Thyroid gland (tissue), 4 donors: Measurements from ENCODE around the gene GLB1L. TPM values are rescaled to one million over a fixed set of nuclear protein-coding genes. Genes with fewer than 3 reads are reported as not detected.
A peak's percentile ranks its signal among the peaks of the same experiment; 100 is the strongest.
"Not testable (repeated sequence)": the region's sequence is repeated elsewhere in the genome, so short reads cannot be mapped to it uniquely, and the experiment has no call there.

Experiments used
- DNase-seq, 2 donors: peaks; one replicate each; pipeline ENCODE4 v3.0.0-alpha.2; 2019
- H3K27ac ChIP-seq, 3 donors: fragments of 200-600 bp; sonication (generic); 1 replicate in 2 of 3; 2 replicates in 1 of 3; pipeline ENCODE4 v1.5.1; 2016 to 2019; ENCODE audit warnings: mild to moderate bottlenecking in 1 of 3, moderate library complexity in 1 of 3
- H3K27me3 ChIP-seq: fragments of 200-600 bp; sonication (generic); one replicate; pipeline ENCODE4 v1.5.1; 2019
- H3K36me3 ChIP-seq, 2 donors: fragments of 200-600 bp; sonication (generic); one replicate each; pipeline ENCODE4 v1.5.1; 2016 to 2019
- H3K4me1 ChIP-seq, 2 donors: fragments of 200-600 bp; sonication (generic); one replicate each; pipeline ENCODE4 v1.5.1; 2017 to 2019
- H3K4me3 ChIP-seq, 3 donors: fragments of 200-600 bp; sonication (generic); replicated peaks in 1 of 3; 1 replicate in 2 of 3; 2 replicates in 1 of 3; pipeline ENCODE4 v1.5.1; 2016; ENCODE audit warnings: mild to moderate bottlenecking in 1 of 3
- H3K9me3 ChIP-seq: fragments of 200-600 bp; sonication (generic); one replicate; pipeline ENCODE4 v1.5.1; 2017
- POLR2A ChIP-seq, 2 donors: fragments of 450-650 bp; IDR thresholded peaks; one replicate each; pipeline ENCODE4 v1.6.1; 2017; ENCODE audit warnings: antibody characterized with exemption in 2 of 2, mild to moderate bottlenecking in 2 of 2, moderate library complexity in 1 of 2
- WGBS, 2 donors: methylation state at CpG; one replicate each; pipeline ENCODE4 v1.1.5; 2017; 5-methylcytosine and 5-hydroxymethylcytosine counted together
- intact Hi-C: fragments of 100-400 bp; cut with DNase I; formaldehyde crosslinking; loops from one replicate; pipeline ENCODE4 v1.15.1; 2023
- total RNA-seq, 4 donors: library from RNA; depleted of rRNA; stranded (reverse); fragments of >200 nt; gene quantifications; one replicate each; pipeline ENCODE4 v1.2.3, GENCODE V29; 2016
- TF ChIP-seq, protein P1 (sequence below), 6 experiments: fragments of 200-600 bp in 3 of 6; fragments of 450-650 bp in 3 of 6; sonication (generic) in 3 of 6; IDR thresholded peaks; one replicate each; pipeline ENCODE4 v1.5.1; 2016 to 2019; ENCODE audit warnings: antibody characterized with exemption in 6 of 6, mild to moderate bottlenecking in 2 of 6, inconsistent platforms in 1 of 6, moderate library complexity in 1 of 6

GLB1L gene
- total RNA-seq, 4 donors from 2014 or later: 12.9 to 24.6 (median 14.9) TPM

GRCh38 chr2:219205981-219206327 lies 39.3 kb downstream of the GLB1L start:
- Histone ChIP-seq H3K9me3 (no peaks in the 10 kb centered on the region), H3K36me3 (peaks cover 13 to 27% of the 10 kb centered on the region in 2 donors), H3K4me1 (peaks cover 17 to 27% of the 10 kb centered on the region in 2 donors), H3K4me3 (peak overlapping the region in 2 of 3 donors; percentile 2 to 54), H3K27ac (peak overlapping the region; percentile 81 to 97 (median 94)), H3K27me3 (no peaks in the 10 kb centered on the region)
- 17 to 27% methylated on average over 7 of the region's 7 CpGs for WGBS, 2 donors
- intact Hi-C loops: no loop called here
- DNase-seq: no peak
- TF ChIP-seq POLR2A (IDR thresholded peaks at IDR 0.05): no peak
- TF ChIP-seq, protein P1, sequence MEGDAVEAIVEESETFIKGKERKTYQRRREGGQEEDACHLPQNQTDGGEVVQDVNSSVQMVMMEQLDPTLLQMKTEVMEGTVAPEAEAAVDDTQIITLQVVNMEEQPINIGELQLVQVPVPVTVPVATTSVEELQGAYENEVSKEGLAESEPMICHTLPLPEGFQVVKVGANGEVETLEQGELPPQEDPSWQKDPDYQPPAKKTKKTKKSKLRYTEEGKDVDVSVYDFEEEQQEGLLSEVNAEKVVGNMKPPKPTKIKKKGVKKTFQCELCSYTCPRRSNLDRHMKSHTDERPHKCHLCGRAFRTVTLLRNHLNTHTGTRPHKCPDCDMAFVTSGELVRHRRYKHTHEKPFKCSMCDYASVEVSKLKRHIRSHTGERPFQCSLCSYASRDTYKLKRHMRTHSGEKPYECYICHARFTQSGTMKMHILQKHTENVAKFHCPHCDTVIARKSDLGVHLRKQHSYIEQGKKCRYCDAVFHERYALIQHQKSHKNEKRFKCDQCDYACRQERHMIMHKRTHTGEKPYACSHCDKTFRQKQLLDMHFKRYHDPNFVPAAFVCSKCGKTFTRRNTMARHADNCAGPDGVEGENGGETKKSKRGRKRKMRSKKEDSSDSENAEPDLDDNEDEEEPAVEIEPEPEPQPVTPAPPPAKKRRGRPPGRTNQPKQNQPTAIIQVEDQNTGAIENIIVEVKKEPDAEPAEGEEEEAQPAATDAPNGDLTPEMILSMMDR (IDR thresholded peaks at IDR 0.05): no peak

GRCh38 chr2:219205165-219205538 lies 40.1 kb downstream of the GLB1L start:
- intact Hi-C loops: no loop called here
- no peak overlapping the region for H3K27ac ChIP-seq
- 76 to 89% methylated on average over 5 of the region's 5 CpGs for WGBS, 2 donors
- H3K4me3 ChIP-seq: no peak overlapping the region
- TF ChIP-seq, protein P1 (IDR thresholded peaks at IDR 0.05): no peak
- no peak for TF ChIP-seq POLR2A (IDR thresholded peaks at IDR 0.05)
- no peak for DNase-seq
- H3K4me1 ChIP-seq: peaks cover 17 to 27% of the 10 kb centered on the region in 2 donors
- no peaks in the 10 kb centered on the region for H3K27me3 ChIP-seq
- peaks cover 6 to 19% of the 10 kb centered on the region in 2 donors for H3K36me3 ChIP-seq
- no peaks in the 10 kb centered on the region for H3K9me3 ChIP-seq

DNA sequence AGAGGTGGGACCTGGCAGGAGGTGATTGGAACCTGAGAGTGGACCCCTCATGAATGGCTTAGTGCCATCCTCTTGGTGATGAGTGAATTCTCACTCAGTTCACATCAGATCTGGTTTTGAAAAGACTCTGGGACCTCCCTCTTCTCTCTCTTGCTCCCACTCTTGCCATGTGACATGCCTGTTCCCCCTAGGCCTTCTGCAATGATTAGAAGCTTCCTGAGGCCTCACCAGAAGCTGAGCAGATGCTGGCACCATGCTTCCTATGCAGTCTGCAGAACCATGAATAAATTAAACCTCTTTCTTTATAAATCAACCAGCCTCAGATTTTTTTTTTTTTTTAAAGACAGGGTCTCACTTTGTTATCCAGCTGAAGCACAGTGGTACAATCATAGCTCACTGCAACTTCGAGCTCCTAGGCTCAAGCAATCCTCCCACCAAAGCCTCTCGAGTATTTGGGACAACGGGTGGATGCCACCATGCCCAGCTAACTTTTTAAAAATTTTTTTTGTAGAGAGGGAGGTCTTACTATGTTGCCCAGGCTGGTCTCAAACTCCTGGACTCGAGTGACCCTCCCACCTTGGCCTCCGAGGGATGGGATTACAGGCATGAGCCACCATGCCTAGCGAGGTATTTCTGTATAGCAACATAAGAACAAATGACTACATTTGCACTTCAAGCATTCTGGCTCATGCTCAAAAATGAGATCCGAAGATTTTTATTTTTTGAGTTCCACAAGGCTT lies 40.6 kb downstream of the GLB1L start:
- peaks cover 0 to 13% of the 10 kb centered on the region in 2 donors for H3K36me3 ChIP-seq
- no peak for TF ChIP-seq POLR2A (IDR thresholded peaks at IDR 0.05)
- TF ChIP-seq, protein P1 (IDR thresholded peaks at IDR 0.05): no peak
- no peak overlapping the region for H3K27ac ChIP-seq
- no peaks in the 10 kb centered on the region for H3K27me3 ChIP-seq
- intact Hi-C loops: no loop called here
- H3K9me3 ChIP-seq: no peaks in the 10 kb centered on the region
- DNase-seq: no peak
- 91 to 93% methylated on average over 7 of the region's 7 CpGs for WGBS, 2 donors
- H3K4me3 ChIP-seq: no peak overlapping the region
- peaks cover 17 to 27% of the 10 kb centered on the region in 2 donors for H3K4me1 ChIP-seq

DNA sequence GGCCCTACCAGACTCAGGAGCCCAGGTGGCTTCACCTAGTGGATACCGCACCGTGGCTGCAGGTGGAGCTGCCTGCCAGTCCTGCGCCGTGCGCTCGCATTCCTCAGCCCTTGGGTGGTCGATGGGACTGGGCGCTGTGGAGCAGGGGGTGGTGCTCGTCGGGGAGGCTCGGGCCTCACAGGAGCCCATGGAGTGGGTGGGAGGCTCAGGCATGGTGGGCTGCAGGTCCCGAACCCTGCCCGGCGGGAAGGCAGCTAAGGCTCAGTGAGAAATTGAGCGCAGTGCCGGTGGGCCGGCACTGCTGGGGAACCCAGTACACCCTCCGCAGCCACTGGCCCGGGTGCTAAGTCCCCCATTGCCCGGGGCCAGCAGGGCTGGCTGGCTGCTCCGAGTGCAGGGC lies 43.9 kb downstream of the GLB1L start:
- H3K27ac ChIP-seq, intact Hi-C loops, H3K36me3 ChIP-seq, H3K4me3 ChIP-seq, H3K27me3 ChIP-seq, H3K9me3 ChIP-seq, H3K4me1 ChIP-seq, DNase-seq: not testable (repeated sequence)
- WGBS, 2 donors: 75 to 88% methylated on average over 4 to 13 of the region's 21 CpGs

GRCh38 chr2:219200502-219201326 lies 44.5 kb downstream of the GLB1L start:
- H3K36me3 ChIP-seq, H3K27ac ChIP-seq, DNase-seq, H3K4me1 ChIP-seq, H3K9me3 ChIP-seq, H3K4me3 ChIP-seq, H3K27me3 ChIP-seq, intact Hi-C loops: not testable (repeated sequence)
- 86 to 91% methylated on average over 23 to 26 of the region's 26 CpGs for WGBS, 2 donors
